PC-3 (cell line): ENCODE results near the gene C17orf100. TPM values are rescaled to one million over a fixed set of nuclear protein-coding genes. Genes with fewer than 3 reads are reported as not detected.

Experiments used
- ATAC-seq: fragments of 200-7000 bp; cut with Tn5 transposase; 2 replicates; pipeline ENCODE4 v1.9.1; 2020; ENCODE audit warnings: mild to moderate bottlenecking, moderate library complexity
- BruUV-seq: library from RNA; stranded (reverse); fragments of 400-500 nt; replicated peaks from 2 replicates; lab custom pipeline; 2021; lab: Mats Ljungman, UMichigan
- CTCF ChIA-PET: fragments of 300-600 bp; sonication (Branson Sonifier 250); formaldehyde crosslinking; loops from one replicate; lab custom pipeline; 2022; ENCODE audit warnings: antibody characterized with exemption; lab: Charles Lee
- POLR2A ChIA-PET: fragments of 300-600 bp; sonication (Branson Sonifier 250); formaldehyde crosslinking; loops from one replicate; lab custom pipeline; 2022; ENCODE audit warnings: antibody characterized with exemption; ENCODE audit not compliant: unreplicated experiment; lab: Charles Lee
- DNase-seq: peaks from one replicate; pipeline ENCODE4 v3.0.0-alpha.2; 2015
- H2AFZ ChIP-seq: fragments of 300-600 bp; sonication (generic); 2 replicates; pipeline ENCODE4 v1.6.0; 2016; ENCODE audit warnings: antibody characterized with exemption, low read length
- H3F3A ChIP-seq: fragments of 300-600 bp; sonication (generic); one replicate; pipeline ENCODE4 v1.6.0; 2017; ENCODE audit warnings: antibody characterized with exemption, low read length, control low read depth, mild to moderate bottlenecking; ENCODE audit not compliant: unreplicated experiment
- H3K27ac ChIP-seq: fragments of 300-600 bp; sonication (generic); 2 replicates; pipeline ENCODE4 v1.5.1; 2016; ENCODE audit warnings: mild to moderate bottlenecking, low read length
- H3K27me3 ChIP-seq: fragments of 300-600 bp; sonication (generic); 2 replicates; pipeline ENCODE4 v1.6.1; 2016; ENCODE audit warnings: low read length, mixed read lengths
- H3K36me3 ChIP-seq: fragments of 300-600 bp; sonication (generic); 2 replicates; pipeline ENCODE4 v1.6.1; 2016; ENCODE audit warnings: low read depth, mixed run types, low read length, mixed read lengths
- H3K4me1 ChIP-seq: fragments of 300-600 bp; sonication (generic); 2 replicates; pipeline ENCODE4 v1.5.1; 2016; ENCODE audit warnings: low read length; ENCODE audit not compliant: insufficient read depth
- H3K4me2 ChIP-seq: fragments of 300-600 bp; sonication (generic); 2 replicates; pipeline ENCODE4 v1.6.0; 2016; ENCODE audit warnings: low read length
- H3K4me3 ChIP-seq: fragments of 300-600 bp; sonication (generic); 2 replicates; pipeline ENCODE4 v1.5.1; 2016; ENCODE audit warnings: mild to moderate bottlenecking, low read length, mixed read lengths
- H3K79me2 ChIP-seq: fragments of 300-600 bp; sonication (generic); 2 replicates; pipeline ENCODE4 v1.6.1; 2017; ENCODE audit warnings: low read length, mixed read lengths
- H3K9ac ChIP-seq: fragments of 300-600 bp; sonication (generic); 2 replicates; pipeline ENCODE4 v1.6.0; 2016; ENCODE audit warnings: mild to moderate bottlenecking, low read length
- H3K9me2 ChIP-seq: fragments of 300-600 bp; sonication (generic); replicated peaks from 2 replicates; pipeline ENCODE4 v1.6.1; 2016; ENCODE audit warnings: mixed run types, low read length, mixed read lengths
- H3K9me3 ChIP-seq: fragments of 300-600 bp; sonication (generic); 2 replicates; pipeline ENCODE4 v1.6.1; 2016; ENCODE audit warnings: low read length, mixed read lengths
- H4K20me1 ChIP-seq: fragments of 300-600 bp; sonication (generic); 2 replicates; pipeline ENCODE4 v1.6.1; 2016; ENCODE audit warnings: low read length, mixed read lengths
- EZH2 ChIP-seq: fragments of 300-600 bp; sonication (generic); IDR thresholded peaks from one replicate; pipeline ENCODE4 v1.6.1; 2017; ENCODE audit warnings: antibody characterized with exemption, mild to moderate bottlenecking, low read length; ENCODE audit not compliant: unreplicated experiment
- EZH2phosphoT487 ChIP-seq: fragments of 300-600 bp; sonication (generic); IDR thresholded peaks from 2 replicates; pipeline ENCODE4 v1.6.1; 2018; ENCODE audit warnings: mild to moderate bottlenecking, antibody characterized with exemption, low read length, borderline replicate concordance
- intact Hi-C: fragments of 100-400 bp; cut with micrococcal nuclease; formaldehyde crosslinking; loops from 2 replicates; pipeline ENCODE4 v1.9.0; 2023
- total RNA-seq: library from RNA; depleted of rRNA; stranded (reverse); fragments of >200 nt; gene quantifications from 2 replicates; pipeline ENCODE4 v1.2.3, GENCODE V29; 2014
- TF ChIP-seq, protein P1 (sequence below): fragments of 300-600 bp; sonication (generic); conservative IDR thresholded peaks from 2 replicates; pipeline ENCODE4 v1.5.1; 2017; ENCODE audit warnings: antibody characterized with exemption, low read depth, mild to moderate bottlenecking, low read length

C17orf100 gene
- total RNA-seq, 1 experiment from 2014 or later, result 0.15 TPM

DNA sequence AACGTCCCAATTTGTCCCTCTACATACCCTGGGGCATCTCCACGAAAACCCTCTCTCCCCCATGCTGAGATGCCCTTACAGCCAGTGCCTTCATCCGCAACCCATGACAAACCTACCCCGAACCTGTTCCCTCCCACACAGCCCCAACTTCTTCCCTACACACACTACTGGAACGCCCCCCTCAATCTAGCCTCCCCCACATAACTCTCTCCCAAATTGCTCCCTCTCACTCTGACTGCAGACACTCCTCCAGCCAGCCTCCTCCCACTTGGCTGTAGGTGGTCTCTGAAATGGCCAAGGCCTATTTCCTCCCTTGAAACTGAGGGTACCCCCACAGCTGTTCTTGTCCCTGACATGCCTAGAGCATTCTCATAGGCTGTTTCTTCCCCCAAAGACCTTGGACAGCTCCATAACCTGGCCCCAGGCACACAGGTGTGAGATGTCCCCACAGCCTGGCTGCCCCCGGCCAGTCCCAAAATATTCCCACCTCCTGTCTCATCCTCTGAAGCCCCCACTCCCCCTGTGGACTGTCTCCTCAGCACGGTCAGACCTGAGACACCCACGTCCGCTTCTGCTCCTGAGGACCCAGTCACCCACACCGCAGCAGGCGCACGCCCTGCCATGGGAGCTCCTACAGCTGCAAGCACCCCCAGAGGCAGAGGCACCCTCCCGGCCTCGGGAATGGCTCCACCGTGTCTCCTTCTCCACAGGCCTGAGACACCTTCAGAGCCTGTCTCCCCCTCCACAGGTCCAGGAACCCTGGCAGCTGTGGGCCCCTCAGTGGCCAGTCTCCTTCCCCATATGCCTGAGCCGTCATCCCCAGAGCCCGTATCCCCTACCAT, 14.7 kb upstream of the C17orf100 start:
- Histone ChIP-seq H3K79me2 (peaks cover 33% of the 10 kb centered on the region), H3K27ac (no peak overlapping the region), H2AFZ (no peak overlapping the region), H3K4me3 (no peak overlapping the region), H3K9ac (no peak overlapping the region), H3F3A (no peaks in the 10 kb centered on the region), H3K36me3 (peaks cover 10% of the 10 kb centered on the region; the same call in 1 of the 2 replicates), H3K9me2 (no peaks in the 10 kb centered on the region), H3K27me3 (no peaks in the 10 kb centered on the region), H3K9me3 (no peaks in the 10 kb centered on the region), H4K20me1 (0 out of 2 replicates have a peak, but pooled peaks cover under 1% of the 10 kb centered on the region), H3K4me2 (no peak overlapping the region), H3K4me1 (peaks cover 7% of the 10 kb centered on the region; the same call in 1 of the 2 replicates)
- TF ChIP-seq EZH2 (no peak), EZH2phosphoT487 (no peak)
- TF ChIP-seq, protein P1, sequence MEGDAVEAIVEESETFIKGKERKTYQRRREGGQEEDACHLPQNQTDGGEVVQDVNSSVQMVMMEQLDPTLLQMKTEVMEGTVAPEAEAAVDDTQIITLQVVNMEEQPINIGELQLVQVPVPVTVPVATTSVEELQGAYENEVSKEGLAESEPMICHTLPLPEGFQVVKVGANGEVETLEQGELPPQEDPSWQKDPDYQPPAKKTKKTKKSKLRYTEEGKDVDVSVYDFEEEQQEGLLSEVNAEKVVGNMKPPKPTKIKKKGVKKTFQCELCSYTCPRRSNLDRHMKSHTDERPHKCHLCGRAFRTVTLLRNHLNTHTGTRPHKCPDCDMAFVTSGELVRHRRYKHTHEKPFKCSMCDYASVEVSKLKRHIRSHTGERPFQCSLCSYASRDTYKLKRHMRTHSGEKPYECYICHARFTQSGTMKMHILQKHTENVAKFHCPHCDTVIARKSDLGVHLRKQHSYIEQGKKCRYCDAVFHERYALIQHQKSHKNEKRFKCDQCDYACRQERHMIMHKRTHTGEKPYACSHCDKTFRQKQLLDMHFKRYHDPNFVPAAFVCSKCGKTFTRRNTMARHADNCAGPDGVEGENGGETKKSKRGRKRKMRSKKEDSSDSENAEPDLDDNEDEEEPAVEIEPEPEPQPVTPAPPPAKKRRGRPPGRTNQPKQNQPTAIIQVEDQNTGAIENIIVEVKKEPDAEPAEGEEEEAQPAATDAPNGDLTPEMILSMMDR, result no peak
- no TSS peak for BruUV-seq
- no peak for DNase-seq
- ChIA-PET CTCF (no interaction called here), POLR2A (no interaction called here)
- intact Hi-C loops, result no loop called here
- ATAC-seq, result no peak

GRCh38 chr17:6637458-6637840, 14.1 kb upstream of the C17orf100 start:
- Histone ChIP-seq H3K4me3 (no peak overlapping the region), H3K9ac (no peak overlapping the region), H3K27ac (no peak overlapping the region), H3K36me3 (peaks cover 8% of the 10 kb centered on the region; the same call in 1 of the 2 replicates), H3K9me2 (no peaks in the 10 kb centered on the region), H3K27me3 (no peaks in the 10 kb centered on the region), H3K4me1 (peaks cover 13% of the 10 kb centered on the region), H3K9me3 (no peaks in the 10 kb centered on the region), H4K20me1 (peaks cover 7% of the 10 kb centered on the region; the same call in 1 of the 2 replicates), H3K4me2 (no peak overlapping the region), H3K79me2 (peaks cover 39% of the 10 kb centered on the region), H2AFZ (no peak overlapping the region), H3F3A (peaks cover 5% of the 10 kb centered on the region)
- no TSS peak for BruUV-seq
- POLR2A ChIA-PET, result no interaction called here
- intact Hi-C loops, result no loop called here
- ATAC-seq, result no peak
- no peak for DNase-seq
- no peak for TF ChIP-seq EZH2phosphoT487
- no peak for TF ChIP-seq EZH2
- TF ChIP-seq, protein P1, result no peak
- CTCF ChIA-PET, result no interaction called here
